Measurements from ENCODE around the gene RNF19B. TPM values are rescaled to one million over a fixed set of nuclear protein-coding genes. Genes with fewer than 3 reads are reported as not detected.
A peak's percentile ranks its signal among the peaks of the same experiment; 100 is the strongest.

RNF19B gene
- total RNA-seq, 1 donor from 2014 or later: 40.0 TPM

DNA sequence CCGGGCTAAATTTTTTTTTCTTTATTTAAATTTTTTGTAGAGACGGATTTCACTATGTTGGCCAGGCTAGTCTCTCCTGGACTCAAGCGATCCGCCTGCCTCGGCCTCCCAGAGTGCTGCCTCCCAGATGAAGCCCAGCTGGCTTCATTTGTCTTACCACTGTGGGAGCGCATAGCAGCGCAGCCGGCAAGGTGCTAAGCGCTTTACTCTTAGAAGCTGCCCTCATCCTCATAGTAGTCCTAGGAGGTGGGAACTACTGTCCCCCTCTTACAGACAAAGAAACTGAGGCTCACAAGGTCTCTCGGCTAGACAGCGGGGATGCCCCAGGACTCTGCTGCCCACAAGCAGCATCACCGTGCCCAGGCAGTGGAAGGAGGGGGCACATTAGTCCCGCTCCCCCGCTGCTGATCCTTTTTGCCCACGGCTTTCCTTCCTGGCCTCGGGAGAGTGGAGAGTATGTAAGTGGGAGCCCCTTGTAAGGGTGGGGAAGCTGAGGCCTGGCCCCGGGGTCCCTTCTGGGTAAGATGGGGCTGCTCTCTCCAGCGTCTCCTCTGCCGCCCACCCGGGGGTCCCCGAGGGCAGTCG lies 64.1 kb downstream of the RNF19B start:
- H3K27me3 ChIP-seq: no peaks in the 10 kb centered on the region
- H3K27ac ChIP-seq: no peak overlapping the region
- DNase-seq (ENCODE audit: low spot score in 2 of 2): no peak
- H3K36me3 ChIP-seq: no peaks in the 10 kb centered on the region
- intact Hi-C loops (cut with DNase I): no loop called here
- TF ChIP-seq, protein P1, sequence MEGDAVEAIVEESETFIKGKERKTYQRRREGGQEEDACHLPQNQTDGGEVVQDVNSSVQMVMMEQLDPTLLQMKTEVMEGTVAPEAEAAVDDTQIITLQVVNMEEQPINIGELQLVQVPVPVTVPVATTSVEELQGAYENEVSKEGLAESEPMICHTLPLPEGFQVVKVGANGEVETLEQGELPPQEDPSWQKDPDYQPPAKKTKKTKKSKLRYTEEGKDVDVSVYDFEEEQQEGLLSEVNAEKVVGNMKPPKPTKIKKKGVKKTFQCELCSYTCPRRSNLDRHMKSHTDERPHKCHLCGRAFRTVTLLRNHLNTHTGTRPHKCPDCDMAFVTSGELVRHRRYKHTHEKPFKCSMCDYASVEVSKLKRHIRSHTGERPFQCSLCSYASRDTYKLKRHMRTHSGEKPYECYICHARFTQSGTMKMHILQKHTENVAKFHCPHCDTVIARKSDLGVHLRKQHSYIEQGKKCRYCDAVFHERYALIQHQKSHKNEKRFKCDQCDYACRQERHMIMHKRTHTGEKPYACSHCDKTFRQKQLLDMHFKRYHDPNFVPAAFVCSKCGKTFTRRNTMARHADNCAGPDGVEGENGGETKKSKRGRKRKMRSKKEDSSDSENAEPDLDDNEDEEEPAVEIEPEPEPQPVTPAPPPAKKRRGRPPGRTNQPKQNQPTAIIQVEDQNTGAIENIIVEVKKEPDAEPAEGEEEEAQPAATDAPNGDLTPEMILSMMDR (IDR thresholded peaks at IDR 0.05): no peak
- peaks cover 4 to 6% of the 10 kb centered on the region in 2 donors for H3K4me1 ChIP-seq
- H3K4me3 ChIP-seq: peak overlapping the region; percentile 78 to 97
- no peaks in the 10 kb centered on the region for H3K9me3 ChIP-seq

DNA sequence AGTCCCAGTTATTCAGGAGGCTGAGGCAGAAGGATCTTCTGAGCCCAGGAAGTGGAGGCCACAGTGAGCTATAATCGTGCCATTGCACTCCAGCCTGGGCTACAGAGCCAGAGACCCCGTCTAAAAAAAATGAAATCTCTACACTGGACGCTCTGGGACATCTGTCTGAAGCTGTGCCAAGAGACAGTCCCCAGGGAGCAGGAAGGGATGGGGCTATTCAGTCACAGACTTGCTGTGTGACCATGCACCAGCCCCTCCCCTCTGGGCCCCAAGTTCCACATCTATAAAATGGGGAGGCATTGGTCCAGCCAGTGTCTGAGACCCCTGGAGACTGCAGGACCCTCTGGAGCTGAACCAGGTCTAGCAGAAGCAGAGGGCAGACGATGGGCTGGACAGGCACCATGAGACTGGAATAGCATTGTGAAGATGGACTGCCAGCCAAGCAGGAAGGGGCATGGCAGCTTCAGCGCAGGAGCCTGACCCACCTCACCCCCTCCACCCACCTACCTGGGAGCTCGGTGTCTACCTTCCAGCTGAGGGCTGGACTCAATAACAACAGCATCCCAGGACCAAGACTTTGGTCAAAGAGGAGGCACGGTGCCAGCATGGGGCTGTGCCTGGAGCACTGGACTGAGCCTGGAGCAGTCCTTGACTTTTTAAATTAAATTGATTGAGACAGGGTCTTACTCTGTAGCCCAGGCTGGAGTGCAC lies 64.9 kb downstream of the RNF19B start:
- no peak overlapping the region for H3K4me3 ChIP-seq
- H3K27ac ChIP-seq: no peak overlapping the region
- H3K4me1 ChIP-seq: peaks cover 4 to 6% of the 10 kb centered on the region in 2 donors
- H3K9me3 ChIP-seq: no peaks in the 10 kb centered on the region
- intact Hi-C loops (cut with DNase I): no loop called here
- H3K27me3 ChIP-seq: no peaks in the 10 kb centered on the region
- H3K36me3 ChIP-seq: no peaks in the 10 kb centered on the region
- TF ChIP-seq, protein P1 (IDR thresholded peaks at IDR 0.05): no peak
- DNase-seq (ENCODE audit: low spot score in 2 of 2): no peak

DNA sequence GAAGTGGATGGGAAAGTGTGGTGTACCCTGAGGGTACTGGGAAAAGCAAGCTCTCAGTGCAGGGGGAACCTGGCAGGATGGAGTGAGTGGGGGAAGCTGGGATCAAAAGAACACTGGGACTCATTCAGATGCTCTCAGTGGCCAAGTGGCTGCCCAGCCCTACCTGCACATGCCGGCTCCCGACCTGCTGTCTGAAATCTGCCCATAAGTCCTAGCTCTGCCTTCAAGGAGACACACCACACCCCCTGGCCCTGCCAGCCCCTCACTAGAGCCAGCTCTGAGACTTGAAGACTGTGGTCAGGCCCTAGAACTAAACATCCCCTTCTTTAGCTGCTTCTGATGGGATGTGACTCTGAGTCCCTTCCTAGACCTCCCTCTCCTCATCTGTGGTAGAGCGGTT lies 65.7 kb downstream of the RNF19B start:
- TF ChIP-seq, protein P1 (IDR thresholded peaks at IDR 0.05): no peak
- Histone ChIP-seq H3K36me3 (no peaks in the 10 kb centered on the region), H3K27ac (no peak overlapping the region), H3K4me1 (peaks cover 4 to 6% of the 10 kb centered on the region in 2 donors), H3K9me3 (no peaks in the 10 kb centered on the region), H3K27me3 (no peaks in the 10 kb centered on the region), H3K4me3 (no peak overlapping the region)
- no peak for DNase-seq (ENCODE audit: low spot score in 2 of 2)
- intact Hi-C loops (cut with DNase I): no loop called here

DNA sequence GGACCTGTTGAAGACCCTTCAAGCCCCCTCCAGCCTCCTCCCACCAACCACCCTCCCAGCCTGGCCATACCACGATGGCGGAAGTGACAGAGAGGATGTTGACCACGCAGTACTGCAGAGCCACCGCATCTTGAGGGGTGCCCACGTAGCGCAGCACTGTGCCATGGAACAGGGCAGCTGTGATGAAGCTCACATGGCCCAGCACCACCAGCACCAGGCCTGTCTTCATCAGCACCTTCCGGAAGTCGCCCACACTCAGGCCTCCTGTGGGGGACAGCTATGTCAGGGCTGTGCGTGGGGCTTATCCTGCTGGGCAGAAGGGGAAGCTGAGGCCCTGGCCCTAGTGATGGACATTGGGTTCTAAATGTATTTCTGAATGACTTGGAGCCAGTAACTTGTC lies 66.6 kb downstream of the RNF19B start:
- DNase-seq (ENCODE audit: low spot score in 2 of 2): no peak
- TF ChIP-seq, protein P1 (IDR thresholded peaks at IDR 0.05): no peak
- H3K27me3 ChIP-seq: no peaks in the 10 kb centered on the region
- H3K4me3 ChIP-seq: no peak overlapping the region
- no peaks in the 10 kb centered on the region for H3K36me3 ChIP-seq
- H3K4me1 ChIP-seq: peaks cover 6 to 8% of the 10 kb centered on the region in 2 donors
- H3K9me3 ChIP-seq: no peaks in the 10 kb centered on the region
- no peak overlapping the region for H3K27ac ChIP-seq
- intact Hi-C loops (cut with DNase I): no loop called here

DNA sequence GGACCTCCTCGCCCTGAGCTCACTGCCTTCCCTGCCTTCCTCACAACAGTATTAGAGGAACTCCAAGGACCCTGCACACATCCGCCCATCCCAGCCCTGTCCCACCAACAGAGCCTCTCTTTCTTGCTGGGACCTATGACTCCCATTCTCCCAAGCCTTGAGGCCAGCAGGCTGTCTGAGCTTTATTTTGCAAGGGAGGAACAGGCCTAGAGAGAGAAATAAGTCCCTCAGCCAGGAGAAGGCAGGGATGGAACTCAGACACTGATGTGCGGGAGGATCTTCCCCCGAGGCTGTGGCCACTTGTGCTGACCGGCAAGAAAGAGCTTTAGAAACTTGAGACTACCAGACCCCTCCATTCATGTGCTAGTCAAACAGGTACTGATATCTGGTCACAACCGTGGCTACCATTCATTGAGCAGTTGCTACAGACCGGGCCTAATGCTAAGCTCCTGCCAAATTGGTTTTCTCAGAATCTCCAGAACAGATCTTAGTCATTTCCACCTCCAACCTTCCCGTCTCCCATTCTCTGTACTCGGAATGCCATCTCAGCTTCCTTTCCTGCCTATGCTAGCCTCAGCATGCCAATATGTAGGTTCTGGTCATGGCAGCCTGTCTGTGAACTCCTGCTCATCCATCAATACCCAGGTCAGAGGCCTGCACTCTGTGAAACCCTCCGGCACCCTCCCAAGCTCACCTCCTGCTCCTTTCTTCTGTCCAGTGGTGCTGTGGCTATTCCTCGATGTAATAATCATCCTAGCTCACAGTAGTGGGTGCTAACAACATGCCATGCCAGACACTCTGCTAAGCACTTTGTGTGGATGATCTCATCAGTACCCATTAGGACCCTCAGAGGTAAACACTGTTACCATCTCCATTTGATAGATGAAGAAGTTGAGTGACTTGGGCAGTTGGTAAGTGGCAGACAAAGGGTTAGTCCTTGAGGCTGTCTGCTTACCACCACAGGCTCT lies 67.2 kb downstream of the RNF19B start:
- no peaks in the 10 kb centered on the region for H3K36me3 ChIP-seq
- intact Hi-C loops (cut with DNase I): no loop called here
- no peaks in the 10 kb centered on the region for H3K9me3 ChIP-seq
- no peak overlapping the region for H3K4me3 ChIP-seq
- TF ChIP-seq, protein P1 (IDR thresholded peaks at IDR 0.05): no peak
- H3K27me3 ChIP-seq: no peaks in the 10 kb centered on the region
- no peak overlapping the region for H3K27ac ChIP-seq
- H3K4me1 ChIP-seq: peaks cover 10 to 12% of the 10 kb centered on the region in 2 donors
- no peak for DNase-seq (ENCODE audit: low spot score in 2 of 2)

Data from ascending aorta (tissue), 2 donors.